ENCODE data around the gene GPI.

DNA sequence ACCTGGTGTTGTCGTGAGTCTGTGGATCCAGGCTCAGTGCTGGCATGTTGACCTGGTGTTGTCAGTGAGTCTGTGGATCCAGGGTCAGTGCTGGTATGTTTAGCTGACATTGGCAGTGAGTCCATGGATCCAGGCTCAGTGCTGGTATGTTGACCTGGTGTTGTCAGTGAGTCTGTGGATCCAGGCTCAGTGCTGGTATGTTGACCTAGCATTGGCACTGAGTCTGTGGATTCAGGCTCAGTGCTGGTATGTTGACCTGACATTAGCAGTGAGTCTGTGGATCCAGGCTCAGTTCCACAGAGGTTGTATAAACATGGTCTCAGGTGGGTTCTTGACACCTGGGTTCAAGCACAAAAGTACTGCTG is 22.4 kb downstream of the GPI start:
- TF ChIP-seq FOXM1 (IDR thresholded peaks at IDR 0.05; ENCODE audit: borderline replicate concordance, low read depth) (no peak), TAF1 (IDR thresholded peaks at IDR 0.05; ENCODE audit: low read depth) (no peak), EP300 (IDR thresholded peaks at IDR 0.05; ENCODE audit: borderline replicate concordance) (no peak), TEAD4 (IDR thresholded peaks at IDR 0.05) (no peak), EGR1 (IDR thresholded peaks at IDR 0.05) (no peak), ZBTB7A (IDR thresholded peaks at IDR 0.05; ENCODE audit: low read depth) (no peak)
